K562 (cell line): ENCODE measurements around the gene INPP5D. TPM values are rescaled to one million over a fixed set of nuclear protein-coding genes. Genes with fewer than 3 reads are reported as not detected.

Experiments used
- CBFB ChIP-seq: sonication (generic); formaldehyde crosslinking; IDR thresholded peaks from 2 replicates; pipeline ENCODE4 v1.4.0; 2020; ENCODE audit warnings: mild to moderate bottlenecking, missing genetic modification reagents
- POU5F1 ChIP-seq: fragments of 150-350 bp; IDR thresholded peaks from 2 replicates; pipeline ENCODE4 v1.6.1; 2014; ENCODE audit warnings: borderline replicate concordance, low read length, low read depth, mild to moderate bottlenecking; ENCODE audit not compliant: partially characterized antibody
- ZBTB40 ChIP-seq, 2 experiments: fragments of 450-650 bp in 1 of 2; sonication (generic) in 1 of 2; formaldehyde crosslinking in 1 of 2; IDR thresholded peaks; 2 replicates each; pipeline versions ENCODE4 v1.7.1 to v1.9.0; 2016 to 2022; ENCODE audit warnings: inconsistent platforms in 1 of 2, mild to moderate bottlenecking in 1 of 2, missing genetic modification reagents in 1 of 2
- polyA plus RNA-seq, 8 experiments: library from polyadenylated mRNA; depleted of rRNA in 4 of 8; stranded (reverse) in 5 of 8; unstranded in 3 of 8; fragments of >200 nt; fragmentation: Nextera tagmentation in 2 of 8; fragmentation: Illumina TruSeq in 1 of 8; extraction: Ambion mirVana in 2 of 8; extraction: Trizol in 1 of 8; gene quantifications; 2 replicates each; pipeline versions ENCODE4 v1.2.1 to v1.2.3, GENCODE V29; 2011 to 2014; ENCODE audit warnings: inconsistent platforms in 1 of 8, missing spikeins in 1 of 8
- total RNA-seq, 7 experiments: library from RNA; depleted of rRNA in 6 of 7; stranded (reverse); fragments of >200 nt in 6 of 7; fragmentation: Illumina TruSeq in 2 of 7; extraction: Trizol in 2 of 7; gene quantifications; 2 replicates each; pipeline versions ENCODE4 v1.2.1 to v1.2.3, GENCODE V29; 2011 to 2021; ENCODE audit warnings: low replicate concordance in 1 of 7

Gene INPP5D
- total and polyA plus RNA-seq, 9 of the 15 experiments (the other 6 are each of a cell fraction or from before 2014, with no cell fraction given): 0.55 to 6.2 (median 2.2) TPM

- TF ChIP-seq ZBTB40 (IDR thresholded peaks at IDR 0.05) (no peak), ZBTB40 (CRISPR knock-in tag; IDR thresholded peaks at IDR 0.05) (no peak), CBFB (no peak), POU5F1 (no peak)
- TF ChIP-seq, all 486 proteins: peak for 0
Measured at GRCh38 chr2:233083782-233084181, 23.6 kb downstream of the INPP5D start (continued).
